KMS-11 (cell line): ENCODE results near the gene FBH1.
"Not testable (repeated sequence)": the region's sequence is repeated elsewhere in the genome, so short reads cannot be mapped to it uniquely, and the experiment has no call there.

Experiments used
- H2AFZ ChIP-seq: fragments of 200-600 bp; sonication (generic); 2 replicates; pipeline ENCODE4 v1.6.1; 2016; ENCODE audit warnings: antibody characterized with exemption, mixed run types, low read depth
- H3K27ac ChIP-seq: fragments of 200-600 bp; sonication (generic); 2 replicates; pipeline ENCODE4 v1.6.1; 2016; ENCODE audit warnings: mild to moderate bottlenecking, mixed run types
- H3K27me3 ChIP-seq: fragments of 200-600 bp; sonication (generic); 2 replicates; pipeline ENCODE4 v1.6.1; 2017; ENCODE audit warnings: mild to moderate bottlenecking, low read depth, mixed run types, moderate library complexity; ENCODE audit not compliant: insufficient read depth
- H3K36me3 ChIP-seq: fragments of 200-600 bp; sonication (generic); 2 replicates; pipeline ENCODE4 v1.6.1; 2017; ENCODE audit warnings: mild to moderate bottlenecking, mixed run types; ENCODE audit not compliant: insufficient read depth
- H3K4me1 ChIP-seq: fragments of 200-600 bp; sonication (generic); 2 replicates; pipeline ENCODE4 v1.6.1; 2016; ENCODE audit warnings: mild to moderate bottlenecking, low read depth, mixed run types; ENCODE audit not compliant: poor library complexity, severe bottlenecking
- H3K4me2 ChIP-seq: fragments of 200-600 bp; sonication (generic); 2 replicates; pipeline ENCODE4 v1.7.0; 2016; ENCODE audit warnings: mild to moderate bottlenecking, mixed run types
- H3K4me3 ChIP-seq: fragments of 200-600 bp; sonication (generic); IDR thresholded peaks from 2 replicates; pipeline ENCODE4 v1.6.1; 2017; ENCODE audit warnings: low read depth, low read length, mixed read lengths; ENCODE audit not compliant: insufficient read depth
- H3K79me2 ChIP-seq: fragments of 200-600 bp; sonication (generic); 2 replicates; pipeline ENCODE4 v1.6.1; 2016; ENCODE audit warnings: low read depth, mixed run types; ENCODE audit not compliant: insufficient read depth
- H3K9ac ChIP-seq: fragments of 200-600 bp; sonication (generic); 2 replicates; pipeline ENCODE4 v1.6.1; 2016; ENCODE audit warnings: mild to moderate bottlenecking, mixed run types
- H4K20me1 ChIP-seq: fragments of 200-600 bp; sonication (generic); 2 replicates; pipeline ENCODE4 v1.6.1; 2016; ENCODE audit warnings: mild to moderate bottlenecking, mixed run types; ENCODE audit not compliant: insufficient read depth
- TF ChIP-seq, protein P1 (sequence below): fragments of 200-600 bp; sonication (generic); conservative IDR thresholded peaks from 2 replicates; pipeline ENCODE4 v1.6.1; 2017; ENCODE audit warnings: low read depth, mild to moderate bottlenecking, antibody characterized with exemption, low read length, moderate library complexity, mixed read lengths

FBH1 gene

DNA sequence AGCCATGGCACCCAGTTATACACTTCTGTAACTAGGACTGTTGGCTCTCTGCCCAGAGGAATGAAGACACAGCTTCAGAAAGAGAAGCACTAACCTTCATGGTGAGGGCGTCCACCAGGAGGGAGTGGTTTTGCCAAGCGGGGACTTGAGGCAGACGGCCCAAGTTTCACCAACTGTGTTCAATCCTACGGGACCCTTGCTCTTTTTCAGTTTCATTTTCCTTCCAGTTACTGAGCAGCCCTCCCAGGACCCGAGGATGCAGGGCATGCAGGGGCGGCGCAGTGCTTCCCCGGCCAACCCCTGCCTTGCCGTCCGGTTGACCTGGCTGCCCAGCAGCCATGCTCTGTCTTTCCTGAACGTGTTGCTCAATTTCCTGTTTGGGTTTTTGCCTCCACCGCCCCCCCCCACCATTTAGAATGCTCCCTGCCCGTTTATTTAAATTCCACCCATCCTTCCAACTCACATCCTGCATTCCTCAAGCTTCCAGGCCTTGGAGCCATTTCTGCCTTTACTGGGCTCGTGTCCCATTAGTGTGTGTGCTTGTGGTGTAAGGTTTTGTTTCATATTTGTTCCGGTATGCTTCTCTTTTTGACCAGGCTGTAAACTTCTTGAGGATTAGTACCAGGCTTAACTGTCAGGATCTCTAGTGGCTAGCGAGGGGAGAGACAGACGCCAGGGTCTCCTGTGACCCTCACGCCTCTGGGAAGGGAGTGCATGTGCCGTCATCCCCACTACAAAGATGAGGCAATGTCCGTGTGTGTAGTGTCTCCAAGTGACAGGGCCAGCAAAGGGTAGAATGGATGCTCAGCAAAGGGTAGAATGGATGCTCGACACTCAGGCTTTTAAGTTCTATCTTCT, 55.7 kb downstream of the FBH1 start:
- H3K27ac ChIP-seq = no peak overlapping the region
- no peak overlapping the region for H3K9ac ChIP-seq
- no peaks in the 10 kb centered on the region for H4K20me1 ChIP-seq
- no peaks in the 10 kb centered on the region for H3K4me1 ChIP-seq
- H3K36me3 ChIP-seq = no peaks in the 10 kb centered on the region
- no peak overlapping the region for H3K4me3 ChIP-seq
- no peak overlapping the region for H2AFZ ChIP-seq
- no peaks in the 10 kb centered on the region for H3K79me2 ChIP-seq
- H3K4me2 ChIP-seq = no peak overlapping the region
- H3K27me3 ChIP-seq = no peaks in the 10 kb centered on the region
- TF ChIP-seq, protein P1, sequence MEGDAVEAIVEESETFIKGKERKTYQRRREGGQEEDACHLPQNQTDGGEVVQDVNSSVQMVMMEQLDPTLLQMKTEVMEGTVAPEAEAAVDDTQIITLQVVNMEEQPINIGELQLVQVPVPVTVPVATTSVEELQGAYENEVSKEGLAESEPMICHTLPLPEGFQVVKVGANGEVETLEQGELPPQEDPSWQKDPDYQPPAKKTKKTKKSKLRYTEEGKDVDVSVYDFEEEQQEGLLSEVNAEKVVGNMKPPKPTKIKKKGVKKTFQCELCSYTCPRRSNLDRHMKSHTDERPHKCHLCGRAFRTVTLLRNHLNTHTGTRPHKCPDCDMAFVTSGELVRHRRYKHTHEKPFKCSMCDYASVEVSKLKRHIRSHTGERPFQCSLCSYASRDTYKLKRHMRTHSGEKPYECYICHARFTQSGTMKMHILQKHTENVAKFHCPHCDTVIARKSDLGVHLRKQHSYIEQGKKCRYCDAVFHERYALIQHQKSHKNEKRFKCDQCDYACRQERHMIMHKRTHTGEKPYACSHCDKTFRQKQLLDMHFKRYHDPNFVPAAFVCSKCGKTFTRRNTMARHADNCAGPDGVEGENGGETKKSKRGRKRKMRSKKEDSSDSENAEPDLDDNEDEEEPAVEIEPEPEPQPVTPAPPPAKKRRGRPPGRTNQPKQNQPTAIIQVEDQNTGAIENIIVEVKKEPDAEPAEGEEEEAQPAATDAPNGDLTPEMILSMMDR = no peak

DNA sequence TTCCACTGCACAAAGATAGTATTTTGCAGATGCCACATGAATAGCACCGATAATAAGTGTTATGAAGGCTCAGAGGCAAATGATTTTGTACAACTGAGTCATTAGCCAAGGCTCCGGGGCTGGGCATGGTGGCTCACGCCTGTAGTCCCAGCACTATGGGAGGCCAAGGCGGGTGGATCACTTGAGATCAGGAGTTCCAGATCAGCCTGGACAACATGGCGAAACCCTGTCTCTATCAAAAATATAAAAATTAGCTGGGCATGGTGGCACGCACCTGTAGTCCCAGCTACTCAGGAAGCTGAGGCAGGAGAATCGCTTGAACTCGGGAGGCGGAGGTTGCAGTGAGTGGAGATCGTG, 56.4 kb downstream of the FBH1 start:
- not testable (repeated sequence) for H3K36me3 ChIP-seq, H3K79me2 ChIP-seq, H3K4me3 ChIP-seq, H2AFZ ChIP-seq, H3K4me2 ChIP-seq, H4K20me1 ChIP-seq, H3K9ac ChIP-seq, H3K4me1 ChIP-seq, H3K27ac ChIP-seq, H3K27me3 ChIP-seq

DNA sequence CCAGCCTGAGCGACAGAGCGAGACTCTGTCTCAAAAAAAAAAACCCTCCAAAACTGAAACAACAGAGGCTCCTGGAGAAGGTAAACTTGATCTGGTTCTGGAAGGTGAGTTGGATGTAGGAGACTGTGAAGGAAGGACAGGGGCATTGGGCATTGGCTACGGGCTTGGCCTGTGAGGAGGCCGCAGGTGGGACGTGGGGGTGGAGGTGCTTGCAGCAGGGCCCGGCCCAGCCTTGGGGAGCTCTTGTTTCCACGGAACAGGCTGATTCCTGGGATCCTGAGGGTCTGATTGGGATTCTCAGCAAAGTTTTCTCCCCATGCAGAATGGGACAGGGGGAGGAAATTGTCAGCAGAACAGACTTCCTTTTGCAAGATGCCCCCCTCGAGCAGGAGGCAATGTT, 56.7 kb downstream of the FBH1 start:
- H3K4me1 ChIP-seq = no peaks in the 10 kb centered on the region
- no peak overlapping the region for H3K9ac ChIP-seq
- H3K4me2 ChIP-seq = no peak overlapping the region
- H4K20me1 ChIP-seq = no peaks in the 10 kb centered on the region
- no peaks in the 10 kb centered on the region for H3K36me3 ChIP-seq
- H3K27me3 ChIP-seq = no peaks in the 10 kb centered on the region
- no peak overlapping the region for H3K27ac ChIP-seq
- TF ChIP-seq, protein P1 = no peak
- H3K4me3 ChIP-seq = no peak overlapping the region
- no peak overlapping the region for H2AFZ ChIP-seq
- no peaks in the 10 kb centered on the region for H3K79me2 ChIP-seq

DNA sequence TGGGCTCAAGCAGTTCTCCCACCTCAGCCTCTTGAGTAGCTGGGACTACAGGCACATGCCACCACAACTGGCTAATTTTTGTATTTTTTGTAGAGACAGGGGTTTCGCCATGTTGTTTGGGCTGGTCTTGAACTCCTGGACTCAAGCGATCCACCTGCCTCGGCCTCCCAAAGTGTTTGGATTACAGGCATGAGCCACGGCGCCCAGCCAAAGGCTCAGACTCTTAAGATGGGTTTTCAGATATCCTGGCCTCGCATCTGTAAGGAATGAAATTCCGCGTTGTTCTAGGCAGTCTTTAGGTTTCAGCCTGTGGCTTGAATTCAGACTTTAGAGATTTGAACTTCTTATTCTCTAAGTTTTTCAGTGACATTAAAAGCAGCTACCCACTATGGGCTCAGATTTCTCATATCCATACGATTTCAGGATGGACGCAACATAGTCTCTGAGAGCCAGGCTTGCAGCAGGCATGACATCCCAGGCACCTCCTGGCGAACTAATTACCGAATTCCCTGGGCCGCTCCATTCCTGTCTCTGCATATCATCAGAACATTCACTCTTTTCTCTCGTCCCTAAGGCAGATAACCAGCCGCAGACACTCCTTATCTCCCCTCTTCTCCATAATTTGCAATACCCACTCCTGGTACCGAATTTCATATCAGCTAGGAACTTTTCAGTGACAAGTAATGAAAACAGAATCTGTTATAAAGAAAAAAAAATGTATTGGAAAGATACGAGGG, 57.6 kb downstream of the FBH1 start:
- Histone ChIP-seq H2AFZ (no peak overlapping the region), H3K4me2 (no peak overlapping the region), H3K27ac (no peak overlapping the region), H3K27me3 (no peaks in the 10 kb centered on the region), H3K79me2 (no peaks in the 10 kb centered on the region), H3K9ac (no peak overlapping the region), H4K20me1 (no peaks in the 10 kb centered on the region), H3K4me3 (no peak overlapping the region), H3K4me1 (no peaks in the 10 kb centered on the region), H3K36me3 (no peaks in the 10 kb centered on the region)
- TF ChIP-seq, protein P1 = no peak

DNA sequence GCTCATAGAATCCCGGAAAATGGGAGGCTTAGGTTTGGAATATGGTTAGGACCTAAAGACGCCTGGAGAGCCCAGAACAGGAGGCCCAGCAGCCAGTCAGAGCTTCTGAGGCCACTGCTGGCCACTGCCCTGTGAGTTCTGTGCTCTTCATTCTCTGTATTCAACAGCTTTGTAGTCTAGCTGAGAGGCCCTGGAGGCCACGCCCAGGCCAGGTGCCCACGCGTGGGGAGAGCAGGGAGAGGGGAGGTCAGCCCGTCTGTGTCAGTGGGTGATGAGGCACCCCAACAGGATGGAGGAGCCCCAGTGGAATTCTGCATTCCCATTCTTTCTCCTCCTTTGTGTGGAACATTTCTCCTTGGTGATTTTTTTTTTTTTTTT, 58.2 kb downstream of the FBH1 start:
- TF ChIP-seq, protein P1 = no peak
- no peak overlapping the region for H3K4me3 ChIP-seq
- no peaks in the 10 kb centered on the region for H3K79me2 ChIP-seq
- H2AFZ ChIP-seq = no peak overlapping the region
- no peaks in the 10 kb centered on the region for H3K36me3 ChIP-seq
- no peak overlapping the region for H3K4me2 ChIP-seq
- no peak overlapping the region for H3K9ac ChIP-seq
- H3K27ac ChIP-seq = no peak overlapping the region
- no peaks in the 10 kb centered on the region for H3K4me1 ChIP-seq
- no peaks in the 10 kb centered on the region for H4K20me1 ChIP-seq
- no peaks in the 10 kb centered on the region for H3K27me3 ChIP-seq
